DND-41 (cell line): ENCODE results near the gene CMSS1.

ENCODE experiments used
- ATAC-seq: fragments of 200-7000 bp; cut with Tn5 transposase; 3 replicates; pipeline ENCODE4 v1.9.1; 2021; ENCODE audit warnings: low read depth; ENCODE audit not compliant: insufficient read depth
- DNase-seq: peaks from one replicate; pipeline ENCODE4 v3.0.0-alpha.2; 2020
- H2AFZ ChIP-seq: 2 replicates; pipeline ENCODE4 v1.6.0; 2012; ENCODE audit warnings: low read depth, low read length
- H3K27ac ChIP-seq: 2 replicates; pipeline ENCODE4 v1.5.1; 2012; ENCODE audit warnings: low read length, inconsistent platforms
- H3K27me3 ChIP-seq: fragments of 200-600 bp; sonication (generic); 2 replicates; pipeline ENCODE4 v1.6.0; 2012; ENCODE audit warnings: low read length, mild to moderate bottlenecking, inconsistent platforms; ENCODE audit not compliant: insufficient read depth, poor library complexity
- H3K36me3 ChIP-seq: 2 replicates; pipeline ENCODE4 v1.5.1; 2012; ENCODE audit warnings: low read length, inconsistent platforms; ENCODE audit not compliant: insufficient read depth
- H3K4me1 ChIP-seq: 2 replicates; pipeline ENCODE4 v1.5.1; 2012; ENCODE audit warnings: mild to moderate bottlenecking, low read length; ENCODE audit not compliant: insufficient read depth
- H3K4me2 ChIP-seq: 2 replicates; pipeline ENCODE4 v1.6.0; 2012; ENCODE audit warnings: mild to moderate bottlenecking, moderate library complexity, low read length, inconsistent platforms; ENCODE audit not compliant: insufficient read depth
- H3K4me3 ChIP-seq, 2 experiments: fragments of 200-600 bp in 1 of 2; shearing (Covaris generic) in 1 of 2; 2 replicates each; pipeline ENCODE4 v1.5.1; 2012 to 2016; ENCODE audit warnings: inconsistent platforms in 2 of 2, low read length in 2 of 2, mild to moderate bottlenecking in 2 of 2, low read depth in 1 of 2, moderate library complexity in 1 of 2
- H3K79me2 ChIP-seq: 2 replicates; pipeline ENCODE4 v1.6.0; 2012; ENCODE audit warnings: low read length, inconsistent platforms; ENCODE audit not compliant: insufficient read depth
- H3K9ac ChIP-seq: 2 replicates; pipeline ENCODE4 v1.6.0; 2012; ENCODE audit warnings: low read depth, mild to moderate bottlenecking, inconsistent platforms, low read length, moderate library complexity
- H3K9me3 ChIP-seq: 2 replicates; pipeline ENCODE4 v1.5.1; 2012; ENCODE audit warnings: low read length, moderate library complexity, mild to moderate bottlenecking, inconsistent platforms; ENCODE audit not compliant: insufficient read depth, severe bottlenecking
- H4K20me1 ChIP-seq: 2 replicates; pipeline ENCODE4 v1.6.0; 2012; ENCODE audit warnings: low read length; ENCODE audit not compliant: insufficient read depth
- CTCF ChIP-seq: IDR thresholded peaks from 2 replicates; pipeline ENCODE4 v1.5.1; 2012; ENCODE audit warnings: borderline replicate concordance, low read length, moderate library complexity, mild to moderate bottlenecking; ENCODE audit not compliant: poor library complexity, severe bottlenecking; ENCODE audit errors: extremely low read depth
- EZH2 ChIP-seq: IDR thresholded peaks from 3 replicates; pipeline ENCODE4 v1.6.1; 2012; ENCODE audit warnings: borderline replicate concordance, low read depth, mild to moderate bottlenecking, moderate library complexity, low read length, inconsistent platforms; ENCODE audit not compliant: severe bottlenecking

Gene CMSS1

DNA sequence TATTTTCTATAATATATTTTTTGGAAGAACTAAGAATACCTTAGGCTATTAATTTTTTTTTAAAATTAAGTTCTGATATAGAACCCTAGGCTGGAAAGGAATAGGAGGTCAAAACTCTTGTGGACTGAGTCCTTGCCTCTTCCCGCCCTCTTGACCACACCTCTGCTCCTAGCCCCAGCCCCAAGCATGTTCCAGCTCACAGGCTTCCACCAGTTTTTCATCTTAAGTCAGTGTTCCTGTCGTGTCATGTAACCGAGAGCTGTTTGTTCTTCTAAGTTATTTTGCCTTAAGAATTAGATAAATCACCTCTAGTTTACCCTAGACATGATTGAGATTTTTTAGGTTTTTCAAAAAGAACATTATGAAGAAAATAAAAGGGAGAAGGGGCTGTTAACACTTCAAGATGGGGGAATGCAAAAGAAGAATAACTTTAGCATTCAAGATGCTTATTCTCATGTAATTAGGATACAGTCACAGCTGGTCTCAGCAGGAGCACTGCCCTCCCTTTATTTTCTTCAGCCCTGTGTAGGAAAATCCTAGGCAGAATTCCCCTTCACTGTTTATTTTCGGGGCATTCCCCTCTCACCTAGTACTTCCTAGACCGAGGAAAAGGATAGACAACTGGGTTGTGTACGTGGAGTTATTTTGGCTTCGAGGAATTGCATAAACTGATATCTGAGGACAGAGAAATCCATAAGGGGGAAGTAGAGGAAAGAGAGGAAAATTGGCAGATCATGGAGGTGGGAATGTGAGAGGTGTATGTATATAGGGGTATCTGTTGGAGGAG, 110.2 kb downstream of the CMSS1 start:
- Histone ChIP-seq H2AFZ (no peak overlapping the region), H3K4me2 (no peak overlapping the region), H3K27ac (no peak overlapping the region), H4K20me1 (no peaks in the 10 kb centered on the region), H3K9ac (no peak overlapping the region), H3K9me3 (no peaks in the 10 kb centered on the region), H3K27me3 (no peaks in the 10 kb centered on the region), H3K4me1 (no peaks in the 10 kb centered on the region), H3K79me2 (no peaks in the 10 kb centered on the region; the same call in 1 of the 2 replicates), H3K4me3 (no peak overlapping the region), H3K36me3 (no peaks in the 10 kb centered on the region)
- TF ChIP-seq CTCF (no peak), EZH2 (no peak)
- DNase-seq (no peak), ATAC-seq (no peak)

DNA sequence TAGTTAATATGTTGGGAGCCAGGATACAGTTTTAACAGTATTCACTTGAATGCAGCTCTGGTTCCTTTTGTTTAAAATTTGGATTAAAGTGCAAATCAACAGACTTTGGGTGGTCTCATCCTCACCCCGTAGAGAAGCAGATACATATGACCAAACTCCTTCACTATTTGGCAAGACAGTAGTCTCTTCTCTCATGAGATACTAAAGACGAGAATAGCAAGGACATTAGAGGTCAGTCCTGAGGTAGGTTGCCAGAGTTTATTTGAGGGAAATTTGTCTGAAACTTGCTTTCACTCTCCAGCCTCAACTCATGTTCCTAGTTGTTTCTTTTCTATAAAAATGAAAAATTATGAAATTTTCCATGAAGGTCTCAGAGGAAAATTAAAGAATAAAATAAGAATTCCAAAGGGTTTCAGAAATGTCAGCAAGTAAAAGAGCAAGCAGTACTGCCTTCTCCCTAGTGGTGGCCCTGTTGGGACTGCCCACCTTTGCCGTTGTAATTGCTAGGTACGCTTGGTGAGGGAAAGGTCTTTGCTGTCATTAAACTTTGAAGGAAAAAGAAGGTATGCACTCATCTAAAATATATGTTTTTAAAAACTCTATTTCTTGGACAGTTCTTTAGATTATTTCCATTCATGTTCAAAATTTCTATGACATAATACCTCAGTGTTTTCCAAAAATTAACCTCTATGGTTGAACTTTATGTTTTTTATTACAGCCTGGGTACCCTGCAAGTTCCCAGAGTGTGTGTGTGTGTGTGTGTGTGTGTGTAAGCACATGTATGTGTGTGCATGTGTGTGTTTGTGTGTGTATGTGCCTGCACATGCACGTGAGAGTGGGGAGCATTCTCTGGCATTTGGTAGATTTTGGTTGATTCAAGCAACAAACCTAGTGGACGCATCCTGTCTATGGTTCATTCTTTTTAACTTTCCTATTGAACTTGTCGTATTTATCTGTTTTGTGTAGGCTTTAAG, 111.4 kb downstream of the CMSS1 start:
- ATAC-seq (no peak), DNase-seq (no peak)
- Histone ChIP-seq H2AFZ (no peak overlapping the region), H3K9me3 (no peaks in the 10 kb centered on the region), H4K20me1 (no peaks in the 10 kb centered on the region), H3K27me3 (no peaks in the 10 kb centered on the region), H3K79me2 (no peaks in the 10 kb centered on the region; the same call in 1 of the 2 replicates), H3K4me1 (no peaks in the 10 kb centered on the region), H3K9ac (no peak overlapping the region), H3K4me2 (no peak overlapping the region), H3K27ac (no peak overlapping the region), H3K36me3 (no peaks in the 10 kb centered on the region), H3K4me3 (no peak overlapping the region)
- TF ChIP-seq EZH2 (no peak), CTCF (no peak)

GRCh38 chr3:99929745-99930139, 112.1 kb downstream of the CMSS1 start:
- H3K4me1 ChIP-seq: no peaks in the 10 kb centered on the region
- DNase-seq (no peak), ATAC-seq (no peak)
- TF ChIP-seq CTCF: no peak
- TF ChIP-seq EZH2: no peak
- no peak overlapping the region for H3K27ac ChIP-seq
- H4K20me1 ChIP-seq: no peaks in the 10 kb centered on the region
- H3K9ac ChIP-seq: no peak overlapping the region
- no peak overlapping the region for H3K4me2 ChIP-seq
- H3K9me3 ChIP-seq: no peaks in the 10 kb centered on the region
- no peaks in the 10 kb centered on the region for H3K36me3 ChIP-seq
- no peaks in the 10 kb centered on the region; the same call in 1 of the 2 replicates for H3K79me2 ChIP-seq
- H2AFZ ChIP-seq: no peak overlapping the region
- H3K27me3 ChIP-seq: no peaks in the 10 kb centered on the region
- no peak overlapping the region for H3K4me3 ChIP-seq
